A673 (cell line): ENCODE data around the gene PLK3.

ENCODE experiments used
- EZH2 ChIP-seq: fragments of 200-600 bp; sonication (generic); IDR thresholded peaks from 2 replicates; pipeline ENCODE4 v1.6.1; 2017; ENCODE audit warnings: borderline replicate concordance, low read depth, mild to moderate bottlenecking, mixed read lengths, antibody characterized with exemption, low read length; ENCODE audit not compliant: poor library complexity, severe bottlenecking
- TF ChIP-seq, protein P1 (sequence below): fragments of 300-800, 200-600 bp; sonication (generic); conservative IDR thresholded peaks from 2 replicates; pipeline ENCODE4 v1.5.1; 2017; ENCODE audit warnings: low read depth, mild to moderate bottlenecking, antibody characterized with exemption, low read length, moderate library complexity, mixed read lengths

DNA sequence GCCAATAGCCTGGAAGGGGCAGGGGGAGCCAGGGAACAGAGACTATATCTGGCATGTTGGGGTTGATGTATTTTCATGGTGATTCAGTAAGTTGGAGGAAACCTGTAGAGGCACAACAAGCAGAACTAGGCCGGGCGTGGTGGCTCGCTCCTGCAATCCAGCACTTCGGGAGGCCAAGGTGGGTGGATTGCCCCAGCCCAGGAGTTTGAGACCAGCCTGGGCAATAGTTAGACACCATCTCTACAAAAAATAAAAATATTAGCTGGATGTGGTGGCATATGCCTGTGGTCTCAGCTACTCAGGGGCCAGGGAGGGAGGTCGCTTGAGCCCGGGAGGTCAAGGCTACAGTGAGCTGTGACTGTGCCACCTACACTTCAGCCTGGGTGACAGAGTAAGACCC lies 53.0 kb downstream of the PLK3 start:
- TF ChIP-seq, protein P1, sequence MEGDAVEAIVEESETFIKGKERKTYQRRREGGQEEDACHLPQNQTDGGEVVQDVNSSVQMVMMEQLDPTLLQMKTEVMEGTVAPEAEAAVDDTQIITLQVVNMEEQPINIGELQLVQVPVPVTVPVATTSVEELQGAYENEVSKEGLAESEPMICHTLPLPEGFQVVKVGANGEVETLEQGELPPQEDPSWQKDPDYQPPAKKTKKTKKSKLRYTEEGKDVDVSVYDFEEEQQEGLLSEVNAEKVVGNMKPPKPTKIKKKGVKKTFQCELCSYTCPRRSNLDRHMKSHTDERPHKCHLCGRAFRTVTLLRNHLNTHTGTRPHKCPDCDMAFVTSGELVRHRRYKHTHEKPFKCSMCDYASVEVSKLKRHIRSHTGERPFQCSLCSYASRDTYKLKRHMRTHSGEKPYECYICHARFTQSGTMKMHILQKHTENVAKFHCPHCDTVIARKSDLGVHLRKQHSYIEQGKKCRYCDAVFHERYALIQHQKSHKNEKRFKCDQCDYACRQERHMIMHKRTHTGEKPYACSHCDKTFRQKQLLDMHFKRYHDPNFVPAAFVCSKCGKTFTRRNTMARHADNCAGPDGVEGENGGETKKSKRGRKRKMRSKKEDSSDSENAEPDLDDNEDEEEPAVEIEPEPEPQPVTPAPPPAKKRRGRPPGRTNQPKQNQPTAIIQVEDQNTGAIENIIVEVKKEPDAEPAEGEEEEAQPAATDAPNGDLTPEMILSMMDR, result no peak
- TF ChIP-seq EZH2, result no peak
